Ectodermal cell (in vitro differentiated cells): ENCODE measurements around the gene OSTM1.
A peak's percentile ranks its signal among the peaks of the same experiment; 100 is the strongest.

Source experiments
- H3K27ac ChIP-seq: 2 replicates; pipeline ENCODE4 v1.7.0; 2013; ENCODE audit warnings: mild to moderate bottlenecking, low read depth, low read length; ENCODE audit not compliant: insufficient read depth, poor library complexity, severe bottlenecking
- H3K27me3 ChIP-seq: 2 replicates; pipeline ENCODE4 v1.7.0; 2013; ENCODE audit warnings: mild to moderate bottlenecking, low read length; ENCODE audit not compliant: insufficient read depth, control insufficient read depth, poor library complexity, severe bottlenecking
- H3K36me3 ChIP-seq: one replicate; pipeline ENCODE4 v1.7.0; 2013; ENCODE audit warnings: low read length; ENCODE audit not compliant: control insufficient read depth, insufficient read depth
- H3K4me1 ChIP-seq: one replicate; pipeline ENCODE4 v1.7.0; 2013; ENCODE audit warnings: low read length; ENCODE audit not compliant: control insufficient read depth, insufficient read depth
- H3K4me3 ChIP-seq: 2 replicates; pipeline ENCODE4 v1.7.0; 2013; ENCODE audit warnings: low read depth, low read length, control low read depth; ENCODE audit not compliant: insufficient read depth
- H3K9me3 ChIP-seq: 2 replicates; pipeline ENCODE4 v1.7.0; 2013; ENCODE audit warnings: mild to moderate bottlenecking, low read length, moderate library complexity; ENCODE audit not compliant: control insufficient read depth
- WGBS, 2 experiments: methylation state at CpG; one replicate each; pipeline ENCODE4 v1.1.7; 2013; ENCODE audit warnings: missing lambda C conversion rate in 2 of 2; 5-methylcytosine and 5-hydroxymethylcytosine counted together

The OSTM1 gene

GRCh38 chr6:108102965-108103364 is 28.4 kb upstream of the OSTM1 start:
- Histone ChIP-seq H3K9me3 (no peaks in the 10 kb centered on the region), H3K27ac (no peak overlapping the region), H3K4me1 (no peaks in the 10 kb centered on the region), H3K27me3 (no peaks in the 10 kb centered on the region), H3K4me3 (no peak overlapping the region), H3K36me3 (no peaks in the 10 kb centered on the region)
- 92% methylated on average over 3 of the region's 3 CpGs for WGBS, 2 experiments

- Histone ChIP-seq H3K27me3 (no peaks in the 10 kb centered on the region), H3K36me3 (no peaks in the 10 kb centered on the region), H3K4me3 (no peak overlapping the region), H3K9me3 (no peaks in the 10 kb centered on the region), H3K4me1 (no peaks in the 10 kb centered on the region), H3K27ac (no peak overlapping the region)
- 85 to 93% methylated on average over 2 of the region's 2 CpGs for WGBS, 2 experiments
Measured at GRCh38 chr6:108100003-108100402, 25.5 kb upstream of the OSTM1 start.

GRCh38 chr6:108097882-108098281 is 23.3 kb upstream of the OSTM1 start:
- WGBS, 2 experiments: 82 to 96% methylated on average over 1 of the region's 1 CpG
- Histone ChIP-seq H3K36me3 (no peaks in the 10 kb centered on the region), H3K27me3 (no peaks in the 10 kb centered on the region), H3K4me1 (no peaks in the 10 kb centered on the region), H3K4me3 (no peak overlapping the region), H3K9me3 (no peaks in the 10 kb centered on the region), H3K27ac (no peak overlapping the region)

- no peaks in the 10 kb centered on the region for H3K9me3 ChIP-seq
- H3K4me3 ChIP-seq: no peak overlapping the region
- 93 to 95% methylated on average over 3 to 4 of the region's 4 CpGs for WGBS, 2 experiments
- H3K27ac ChIP-seq: no peak overlapping the region
- no peaks in the 10 kb centered on the region for H3K27me3 ChIP-seq
- H3K4me1 ChIP-seq: no peaks in the 10 kb centered on the region
- no peaks in the 10 kb centered on the region for H3K36me3 ChIP-seq
Measured at GRCh38 chr6:108093781-108094300, 19.3 kb upstream of the OSTM1 start.

- Histone ChIP-seq H3K4me1 (no peaks in the 10 kb centered on the region), H3K27ac (no peak overlapping the region), H3K9me3 (no peaks in the 10 kb centered on the region), H3K27me3 (no peaks in the 10 kb centered on the region), H3K4me3 (no peak overlapping the region), H3K36me3 (no peaks in the 10 kb centered on the region)
Measured at GRCh38 chr6:108091288-108091687, 16.7 kb upstream of the OSTM1 start.

- 94 to 98% methylated on average over 5 of the region's 5 CpGs for WGBS, 2 experiments
- Histone ChIP-seq H3K27ac (no peak overlapping the region), H3K27me3 (no peaks in the 10 kb centered on the region), H3K4me1 (no peaks in the 10 kb centered on the region), H3K9me3 (no peaks in the 10 kb centered on the region), H3K4me3 (no peak overlapping the region), H3K36me3 (no peaks in the 10 kb centered on the region)
Measured at GRCh38 chr6:108083349-108083748, 8.8 kb upstream of the OSTM1 start.

- Histone ChIP-seq H3K36me3 (no peaks in the 10 kb centered on the region), H3K9me3 (no peaks in the 10 kb centered on the region), H3K4me3 (no peak overlapping the region), H3K27me3 (no peaks in the 10 kb centered on the region), H3K4me1 (no peaks in the 10 kb centered on the region), H3K27ac (no peak overlapping the region)
- WGBS, 2 experiments: 96 to 100% methylated on average over 1 of the region's 1 CpG
Measured at GRCh38 chr6:108082539-108082938, 8.0 kb upstream of the OSTM1 start.

GRCh38 chr6:108080010-108080780 is 5.7 kb upstream of the OSTM1 start:
- H3K36me3 ChIP-seq: no peaks in the 10 kb centered on the region
- H3K4me1 ChIP-seq: no peaks in the 10 kb centered on the region
- H3K27me3 ChIP-seq: no peaks in the 10 kb centered on the region
- H3K4me3 ChIP-seq: no peak overlapping the region
- 48 to 57% methylated on average over 2 of the region's 2 CpGs for WGBS, 2 experiments
- no peak overlapping the region for H3K27ac ChIP-seq
- no peaks in the 10 kb centered on the region for H3K9me3 ChIP-seq

GRCh38 chr6:108078191-108078590 is 3.6 kb upstream of the OSTM1 start:
- H3K4me1 ChIP-seq: peaks cover 8% of the 10 kb centered on the region
- H3K36me3 ChIP-seq: no peaks in the 10 kb centered on the region
- no peaks in the 10 kb centered on the region for H3K27me3 ChIP-seq
- H3K9me3 ChIP-seq: no peaks in the 10 kb centered on the region
- H3K27ac ChIP-seq: no peak overlapping the region
- H3K4me3 ChIP-seq: no peak overlapping the region
- 78 to 100% methylated on average over 1 of the region's 1 CpG for WGBS, 2 experiments

GRCh38 chr6:108074057-108074358 is 533 bp downstream of the OSTM1 start:
- Histone ChIP-seq H3K27ac (no peak overlapping the region), H3K36me3 (no peaks in the 10 kb centered on the region), H3K4me3 (peak overlapping the region; percentile 98), H3K9me3 (no peaks in the 10 kb centered on the region), H3K4me1 (peaks cover 8% of the 10 kb centered on the region), H3K27me3 (no peaks in the 10 kb centered on the region)
- 5% methylated on average over 12 of the region's 12 CpGs for whole genome bisulfite sequencing, 2 experiments
